ENCODE data around the gene CBX1. TPM values are rescaled to one million over a fixed set of nuclear protein-coding genes. Genes with fewer than 3 reads are reported as not detected.

The CBX1 gene
- total RNA-seq, 2 donors from 2014 or later: 22.7 to 31.0 TPM

- ATAC-seq (no peak), DNase-seq (no peak)
- intact Hi-C loops (cut with DNase I, micrococcal nuclease): loop anchor here in 1 of 2 donors (5.0 kb wide), 1 partner anchor 99 kb away; no protein-coding TSS in a partner anchor
Measured at GRCh38 chr17:48126532-48126850, 25.2 kb upstream of the CBX1 start.

- no peak for ATAC-seq
Measured at GRCh38 chr17:48125829-48126531, 24.7 kb upstream of the CBX1 start.

GRCh38 chr17:48123776-48124388, 22.6 kb upstream of the CBX1 start:
- DNase-seq: no peak
- intact Hi-C loops (cut with DNase I, micrococcal nuclease): loop anchor here in 1 of 2 donors (5.0 kb wide), 1 partner anchor 97 kb away; no protein-coding TSS in a partner anchor

More at GRCh38 chr17:48125829-48126531, 24.7 kb upstream of the CBX1 start:
- intact Hi-C loops (cut with DNase I, micrococcal nuclease): loop anchor here in 1 of 2 donors (5.0 kb wide), 1 partner anchor 99 kb away; no protein-coding TSS in a partner anchor
- no peak for DNase-seq

GRCh38 chr17:48123111-48123510, 21.8 kb upstream of the CBX1 start:
- intact Hi-C loops (cut with DNase I, micrococcal nuclease): loop anchor here in 1 of 2 donors (5.0 kb wide), 1 partner anchor 96 kb away; no protein-coding TSS in a partner anchor
- no peak for DNase-seq

More at GRCh38 chr17:48123776-48124388, 22.6 kb upstream of the CBX1 start:
- ATAC-seq: no peak

GRCh38 chr17:48122665-48123045, 21.4 kb upstream of the CBX1 start:
- no peak for DNase-seq
- ATAC-seq: no peak
- intact Hi-C loops (cut with DNase I, micrococcal nuclease): loop anchor here in 1 of 2 donors (5.0 kb wide), 1 partner anchor 95 kb away; no protein-coding TSS in a partner anchor

More at GRCh38 chr17:48123111-48123510, 21.8 kb upstream of the CBX1 start:
- no peak for ATAC-seq

GRCh38 chr17:48121923-48122664, 20.8 kb upstream of the CBX1 start:
- DNase-seq (no peak), ATAC-seq (no peak)
- intact Hi-C loops (cut with DNase I, micrococcal nuclease): loop anchor here in 1 of 2 donors (5.0 kb wide), 1 partner anchor 95 kb away; no protein-coding TSS in a partner anchor

- intact Hi-C loops (cut with DNase I, micrococcal nuclease): no loop called here
- peak; percentile 26 for ATAC-seq
- DNase-seq: peak in 1 of 2 donors; percentile 36
Measured at GRCh38 chr17:48113201-48113676, 12.0 kb upstream of the CBX1 start.

GRCh38 chr17:48111937-48112241, 10.6 kb upstream of the CBX1 start:
- no peak for ATAC-seq
- intact Hi-C loops (cut with DNase I, micrococcal nuclease): no loop called here
- no peak for DNase-seq

- DNase-seq (no peak), ATAC-seq (no peak)
- intact Hi-C loops (cut with DNase I, micrococcal nuclease): no loop called here
Measured at GRCh38 chr17:48110761-48111160, 9.5 kb upstream of the CBX1 start.

GRCh38 chr17:48107137-48108055, 6.1 kb upstream of the CBX1 start, which contains the start of gene SNX11:
Gene SNX11 (plus strand): TSS chr17:48107766. CDS start chr17:48112044, 4,278 bp downstream.
- peak; percentile 97 for DNase-seq
- intact Hi-C loops (cut with DNase I, micrococcal nuclease): no loop called here
- peak; percentile 96 for ATAC-seq

- no peak for ATAC-seq
- intact Hi-C loops (cut with DNase I, micrococcal nuclease): no loop called here
- DNase-seq: no peak
Measured at GRCh38 chr17:48106802-48107136, 5.5 kb upstream of the CBX1 start.

- ATAC-seq (no peak), DNase-seq (no peak)
- intact Hi-C loops (cut with DNase I, micrococcal nuclease): no loop called here
Measured at GRCh38 chr17:48104440-48104839, 3.2 kb upstream of the CBX1 start.

GRCh38 chr17:48102798-48103715, 1.8 kb upstream of the CBX1 start:
- no peak for ATAC-seq
- DNase-seq: no peak
- intact Hi-C loops (cut with DNase I, micrococcal nuclease): no loop called here

- intact Hi-C loops (cut with DNase I, micrococcal nuclease): no loop called here
- DNase-seq (no peak), ATAC-seq (no peak)
Measured at GRCh38 chr17:48102043-48102750, 919 bp upstream of the CBX1 start.

GRCh38 chr17:48100591-48101011, 677 bp downstream of the CBX1 start:
- DNase-seq: peak; percentile 60 to 67
- intact Hi-C loops (cut with DNase I, micrococcal nuclease): no loop called here
- peak; percentile 36 for ATAC-seq

- intact Hi-C loops (cut with DNase I, micrococcal nuclease): no loop called here
- no peak for ATAC-seq
Measured at GRCh38 chr17:48100160-48100559, 1.1 kb downstream of the CBX1 start.

GRCh38 chr17:48095611-48096010, 5.7 kb downstream of the CBX1 start:
- no peak for DNase-seq
- no peak for ATAC-seq
- intact Hi-C loops (cut with DNase I, micrococcal nuclease): no loop called here

More at GRCh38 chr17:48100160-48100559, 1.1 kb downstream of the CBX1 start:
- DNase-seq: no peak
